ENCODE measurements around the gene CNTN3. TPM values are rescaled to one million over a fixed set of nuclear protein-coding genes. Genes with fewer than 3 reads are reported as not detected.

CNTN3 gene
- total RNA-seq, 1 experiment from 2014 or later = not detected

DNA sequence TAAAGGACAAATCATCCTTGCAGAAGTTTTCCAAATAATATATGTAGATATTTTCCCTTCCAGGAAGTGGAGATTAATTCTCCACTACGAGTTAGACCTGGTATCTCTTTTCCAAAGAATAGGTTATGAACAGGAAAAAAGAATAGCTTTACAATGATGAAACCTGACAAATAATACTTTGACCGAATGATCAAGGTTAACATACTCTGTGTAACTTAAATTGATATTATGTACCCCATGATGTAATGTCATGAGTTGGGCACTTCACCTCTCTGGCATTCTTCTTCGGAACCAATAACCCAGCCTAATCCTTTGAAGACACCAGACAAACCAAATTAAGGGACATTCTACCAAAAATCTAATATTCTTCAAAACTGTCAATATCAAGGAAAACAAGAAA, 48.7 kb upstream of the CNTN3 start:
- DNase-seq (ENCODE audit: low read depth, low spot score) = no peak
- H3K79me2 ChIP-seq (ENCODE audit: insufficient read depth, low read length) = no peaks in the 10 kb centered on the region
- H3K4me3 ChIP-seq (replicated peaks in 1 of 2; ENCODE audit: low read depth in 1 of 2, low read length in 2 of 2) = no peak overlapping the region
- no peaks in the 10 kb centered on the region for H4K20me1 ChIP-seq (ENCODE audit: insufficient read depth)
- H3K9me3 ChIP-seq (ENCODE audit: control insufficient read depth in 1 of 2, insufficient read depth in 1 of 2, low read depth in 1 of 2, low read length in 2 of 2) = peaks cover 0 to 23% of the 10 kb centered on the region in 2 experiments; a peak in 2 of 4 replicates
- ATAC-seq = no peak
- TF ChIP-seq SIN3A (IDR thresholded peaks at IDR 0.05; ENCODE audit: low read depth) = no peak
- TF ChIP-seq JUND (IDR thresholded peaks at IDR 0.05) = no peak
- TF ChIP-seq CTCF (IDR thresholded peaks at IDR 0.05 in 2 of 3, conservative IDR thresholded peaks at IDR 0.05 in 1 of 3; ENCODE audit: borderline replicate concordance in 1 of 3, insufficient read depth in 1 of 3, low read depth in 2 of 3, low read length in 2 of 3) = no peak
- H3K4me2 ChIP-seq (ENCODE audit: low read length) = no peak overlapping the region
- no peak overlapping the region for H3K9ac ChIP-seq (ENCODE audit: low read length)
- CTCF ChIA-PET = no interaction called here
- no peak overlapping the region for H3K27ac ChIP-seq (ENCODE audit: low read depth, low read length)
- H2AFZ ChIP-seq (ENCODE audit: low read depth, low read length, poor library complexity, severe bottlenecking) = no peak overlapping the region
- H3K4me1 ChIP-seq (ENCODE audit: control insufficient read depth in 1 of 2, insufficient read depth in 2 of 2, low read length in 2 of 2) = no peaks in the 10 kb centered on the region
- H3K36me3 ChIP-seq (ENCODE audit: control insufficient read depth in 1 of 2, insufficient read depth in 2 of 2, low read length in 2 of 2) = no peaks in the 10 kb centered on the region
- no peaks in the 10 kb centered on the region for H3K27me3 ChIP-seq (ENCODE audit: insufficient read depth, low read length)
- H3K9me2 ChIP-seq (ENCODE audit: insufficient read depth) = no peaks in the 10 kb centered on the region
- POLR2A ChIA-PET = no interaction called here
- BruUV-seq (replicated peaks) = no TSS peak
- RAD21 ChIA-PET (ENCODE audit: low non-redundant PET in 1 of 2, low total read pairs in 2 of 2, uncharacterized antibody in 2 of 2, unreplicated experiment in 2 of 2) = no interaction called here
- intact Hi-C loops (cut with micrococcal nuclease) = no loop called here

- CTCF ChIA-PET = no interaction called here
- H3K27me3 ChIP-seq (ENCODE audit: insufficient read depth, low read length) = no peaks in the 10 kb centered on the region
- RAD21 ChIA-PET (ENCODE audit: low non-redundant PET in 1 of 2, low total read pairs in 2 of 2, uncharacterized antibody in 2 of 2, unreplicated experiment in 2 of 2) = no interaction called here
These were observed 47.2 kb upstream of the CNTN3 start for GRCh38 chr3:74661672-74662071.

More at GRCh38 chr3:74661672-74662071, 47.2 kb upstream of the CNTN3 start:
- Histone ChIP-seq H3K79me2 (ENCODE audit: insufficient read depth, low read length) (no peaks in the 10 kb centered on the region), H3K9me2 (ENCODE audit: insufficient read depth) (no peaks in the 10 kb centered on the region), H3K36me3 (ENCODE audit: control insufficient read depth in 1 of 2, insufficient read depth in 2 of 2, low read length in 2 of 2) (no peaks in the 10 kb centered on the region), H3K27ac (ENCODE audit: low read depth, low read length) (no peak overlapping the region), H2AFZ (ENCODE audit: low read depth, low read length, poor library complexity, severe bottlenecking) (no peak overlapping the region), H3K9ac (ENCODE audit: low read length) (no peak overlapping the region), H3K4me2 (ENCODE audit: low read length) (no peak overlapping the region), H3K4me1 (ENCODE audit: control insufficient read depth in 1 of 2, insufficient read depth in 2 of 2, low read length in 2 of 2) (no peaks in the 10 kb centered on the region), H3K4me3 (replicated peaks in 1 of 2; ENCODE audit: low read depth in 1 of 2, low read length in 2 of 2) (no peak overlapping the region), H4K20me1 (ENCODE audit: insufficient read depth) (no peaks in the 10 kb centered on the region), H3K9me3 (ENCODE audit: control insufficient read depth in 1 of 2, insufficient read depth in 1 of 2, low read depth in 1 of 2, low read length in 2 of 2) (peaks cover 0 to 13% of the 10 kb centered on the region in 2 experiments; a peak in 2 of 4 replicates)
- no peak for TF ChIP-seq SRF (IDR thresholded peaks at IDR 0.05; ENCODE audit: low read depth)
- TF ChIP-seq CEBPB (IDR thresholded peaks at IDR 0.05; ENCODE audit: low read depth) = no peak
- TF ChIP-seq ZNF274 (IDR thresholded peaks at IDR 0.05; ENCODE audit: low read depth, low read length) = no peak
- TF ChIP-seq CBX3 (IDR thresholded peaks at IDR 0.05; ENCODE audit: low read depth) = no peak
- TF ChIP-seq, protein P1, sequence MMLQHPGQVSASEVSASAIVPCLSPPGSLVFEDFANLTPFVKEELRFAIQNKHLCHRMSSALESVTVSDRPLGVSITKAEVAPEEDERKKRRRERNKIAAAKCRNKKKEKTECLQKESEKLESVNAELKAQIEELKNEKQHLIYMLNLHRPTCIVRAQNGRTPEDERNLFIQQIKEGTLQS (IDR thresholded peaks at IDR 0.05) = no peak
- TF ChIP-seq, protein P2, sequence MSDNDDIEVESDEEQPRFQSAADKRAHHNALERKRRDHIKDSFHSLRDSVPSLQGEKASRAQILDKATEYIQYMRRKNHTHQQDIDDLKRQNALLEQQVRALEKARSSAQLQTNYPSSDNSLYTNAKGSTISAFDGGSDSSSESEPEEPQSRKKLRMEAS (IDR thresholded peaks at IDR 0.05) = no peak
- no peak for TF ChIP-seq FOSL1 (IDR thresholded peaks at IDR 0.05; ENCODE audit: low read depth)
- TF ChIP-seq POLR2A (IDR thresholded peaks at IDR 0.05; ENCODE audit: borderline replicate concordance, extremely low read depth, insufficient read depth, insufficient read length) = no peak
- DNase-seq (ENCODE audit: low read depth, low spot score) (no peak), ATAC-seq (no peak)
- BruUV-seq (replicated peaks) = no TSS peak
- POLR2A ChIA-PET = no interaction called here
- intact Hi-C loops (cut with micrococcal nuclease) = no loop called here
